Astrocyte (in vitro differentiated cells and primary cell): Measurements from ENCODE around the gene BMX. TPM values are rescaled to one million over a fixed set of nuclear protein-coding genes. Genes with fewer than 3 reads are reported as not detected.

Experiments used
- DNase-seq: peaks from one replicate; pipeline ENCODE4 v3.0.0-alpha.2; 2010; ENCODE audit warnings: low read depth
- FAIRE-seq: peaks from 2 replicates; lab custom pipeline; 2011; peaks lifted over from hg19 to GRCh38; lab: Jason Lieb, UNC
- H2AFZ ChIP-seq: 2 replicates; pipeline ENCODE4 v1.6.0; 2012; ENCODE audit warnings: low read depth, low read length, inconsistent platforms
- H3K27ac ChIP-seq: 2 replicates; pipeline ENCODE4 v1.5.1; 2011; ENCODE audit warnings: low read depth, low read length, inconsistent platforms
- H3K27me3 ChIP-seq: 2 replicates; pipeline ENCODE4 v1.6.0; 2011; ENCODE audit warnings: low read length, inconsistent platforms; ENCODE audit not compliant: insufficient read depth
- H3K36me3 ChIP-seq: 2 replicates; pipeline ENCODE4 v1.5.1; 2011; ENCODE audit warnings: low read length, inconsistent platforms; ENCODE audit not compliant: insufficient read depth
- H3K4me1 ChIP-seq: 2 replicates; pipeline ENCODE4 v1.5.1; 2011; ENCODE audit warnings: low read length, inconsistent platforms; ENCODE audit not compliant: insufficient read depth
- H3K4me2 ChIP-seq: 2 replicates; pipeline ENCODE4 v1.6.0; 2012; ENCODE audit warnings: low read length, inconsistent platforms
- H3K4me3 ChIP-seq: 2 replicates; pipeline ENCODE4 v1.5.1; 2011; ENCODE audit warnings: low read depth, mild to moderate bottlenecking, low read length, inconsistent platforms; ENCODE audit not compliant: insufficient read depth
- H3K79me2 ChIP-seq: 2 replicates; pipeline ENCODE4 v1.6.0; 2012; ENCODE audit warnings: mild to moderate bottlenecking, low read length, inconsistent platforms; ENCODE audit not compliant: insufficient read depth
- H3K9ac ChIP-seq: 2 replicates; pipeline ENCODE4 v1.6.0; 2012; ENCODE audit warnings: mild to moderate bottlenecking, low read length, inconsistent platforms
- H3K9me3 ChIP-seq: 2 replicates; pipeline ENCODE4 v1.5.1; 2012; ENCODE audit warnings: low read depth, mild to moderate bottlenecking, low read length, inconsistent platforms; ENCODE audit not compliant: insufficient read depth
- H4K20me1 ChIP-seq: 2 replicates; pipeline ENCODE4 v1.6.0; 2012; ENCODE audit warnings: low read length, inconsistent platforms; ENCODE audit not compliant: insufficient read depth
- H3K27ac Mint-ChIP-seq: one replicate; pipeline ENCODE4 v1.8.0; 2021; ENCODE audit warnings: mild to moderate bottlenecking, mixed read lengths; ENCODE audit not compliant: unreplicated experiment
- H3K27me3 Mint-ChIP-seq: one replicate; pipeline ENCODE4 v1.8.0; 2021; ENCODE audit warnings: low read depth, mixed read lengths; ENCODE audit not compliant: unreplicated experiment
- H3K36me3 Mint-ChIP-seq: one replicate; pipeline ENCODE4 v1.8.0; 2021; ENCODE audit warnings: low read depth, mixed read lengths; ENCODE audit not compliant: unreplicated experiment
- H3K4me1 Mint-ChIP-seq: one replicate; pipeline ENCODE4 v1.8.0; 2021; ENCODE audit warnings: low read depth, mixed read lengths; ENCODE audit not compliant: unreplicated experiment
- H3K4me3 Mint-ChIP-seq: one replicate; pipeline ENCODE4 v1.8.0; 2021; ENCODE audit warnings: mild to moderate bottlenecking, moderate library complexity, mixed read lengths; ENCODE audit not compliant: unreplicated experiment
- H3K9me3 Mint-ChIP-seq: one replicate; pipeline ENCODE4 v1.8.0; 2021; ENCODE audit warnings: mild to moderate bottlenecking, mixed read lengths; ENCODE audit not compliant: unreplicated experiment
- EZH2 ChIP-seq: IDR thresholded peaks from 2 replicates; pipeline ENCODE4 v1.6.1; 2012; ENCODE audit warnings: mild to moderate bottlenecking, low read length, inconsistent platforms; ENCODE audit not compliant: insufficient read depth
- total RNA-seq: library from RNA; stranded (reverse); gene quantifications from 2 replicates; pipeline ENCODE4 v1.2.1, GENCODE V29; 2021
- TF ChIP-seq, protein P1 (sequence below): IDR thresholded peaks from 2 replicates; pipeline ENCODE4 v1.5.1; 2011; ENCODE audit warnings: low read depth, mild to moderate bottlenecking, inconsistent platforms, low read length, moderate library complexity; ENCODE audit not compliant: insufficient read depth

The BMX gene
- total RNA-seq, 1 donor from 2014 or later: not detected

DNA sequence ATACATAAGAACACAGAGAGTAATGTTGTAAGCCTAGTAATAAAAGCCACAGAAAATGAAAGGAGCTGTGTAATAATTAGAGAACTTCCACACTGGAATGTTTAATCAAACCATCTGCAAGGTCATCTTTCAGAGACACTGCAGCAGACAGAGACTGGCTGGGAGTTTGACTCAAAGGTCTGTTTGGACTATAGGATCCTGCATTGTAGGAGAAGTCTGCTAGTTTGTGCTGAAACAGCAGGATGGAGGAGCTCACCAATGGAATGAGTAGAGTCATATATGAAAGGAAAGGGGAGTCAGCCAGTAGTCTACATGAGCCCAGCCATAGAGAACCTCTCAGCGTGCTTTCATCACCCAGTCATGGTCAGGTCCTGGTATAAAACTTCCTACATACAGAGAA is 104.6 kb downstream of the BMX start:
- Mint-ChIP-seq H3K36me3 (no peaks in the 10 kb centered on the region), H3K27ac (no peak overlapping the region), H3K27me3 (no peaks in the 10 kb centered on the region), H3K4me3 (no peak overlapping the region), H3K4me1 (no peaks in the 10 kb centered on the region), H3K9me3 (no peaks in the 10 kb centered on the region)
- H2AFZ ChIP-seq: no peak overlapping the region
- no peak overlapping the region for H3K4me2 ChIP-seq
- H4K20me1 ChIP-seq: no peaks in the 10 kb centered on the region
- H3K36me3 ChIP-seq: no peaks in the 10 kb centered on the region
- H3K27ac ChIP-seq: no peak overlapping the region
- TF ChIP-seq EZH2: no peak
- TF ChIP-seq, protein P1, sequence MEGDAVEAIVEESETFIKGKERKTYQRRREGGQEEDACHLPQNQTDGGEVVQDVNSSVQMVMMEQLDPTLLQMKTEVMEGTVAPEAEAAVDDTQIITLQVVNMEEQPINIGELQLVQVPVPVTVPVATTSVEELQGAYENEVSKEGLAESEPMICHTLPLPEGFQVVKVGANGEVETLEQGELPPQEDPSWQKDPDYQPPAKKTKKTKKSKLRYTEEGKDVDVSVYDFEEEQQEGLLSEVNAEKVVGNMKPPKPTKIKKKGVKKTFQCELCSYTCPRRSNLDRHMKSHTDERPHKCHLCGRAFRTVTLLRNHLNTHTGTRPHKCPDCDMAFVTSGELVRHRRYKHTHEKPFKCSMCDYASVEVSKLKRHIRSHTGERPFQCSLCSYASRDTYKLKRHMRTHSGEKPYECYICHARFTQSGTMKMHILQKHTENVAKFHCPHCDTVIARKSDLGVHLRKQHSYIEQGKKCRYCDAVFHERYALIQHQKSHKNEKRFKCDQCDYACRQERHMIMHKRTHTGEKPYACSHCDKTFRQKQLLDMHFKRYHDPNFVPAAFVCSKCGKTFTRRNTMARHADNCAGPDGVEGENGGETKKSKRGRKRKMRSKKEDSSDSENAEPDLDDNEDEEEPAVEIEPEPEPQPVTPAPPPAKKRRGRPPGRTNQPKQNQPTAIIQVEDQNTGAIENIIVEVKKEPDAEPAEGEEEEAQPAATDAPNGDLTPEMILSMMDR: no peak
- H3K4me3 ChIP-seq: no peak overlapping the region
- H3K9me3 ChIP-seq: no peaks in the 10 kb centered on the region
- DNase-seq (no peak), FAIRE-seq (no peak)
- H3K9ac ChIP-seq: no peak overlapping the region
- no peaks in the 10 kb centered on the region for H3K27me3 ChIP-seq
- H3K79me2 ChIP-seq: no peaks in the 10 kb centered on the region
- H3K4me1 ChIP-seq: no peaks in the 10 kb centered on the region

Other genes with a start within 250 kb of the BMX start
- gene ASB9, start 230.7 kb upstream of the BMX start, total RNA-seq: 0.27 TPM in 1 of 2 replicates, not detected in the other
- gene ASB11, start 185.2 kb upstream of the BMX start, total RNA-seq: not detected in 2 replicates
- gene PIGA, start 165.3 kb upstream of the BMX start, total RNA-seq: 11.8 and 14.0 TPM in 2 replicates
- not detected in 2 replicates for gene VEGFD, start 116.4 kb upstream of the BMX start, total RNA-seq
- gene PIR, start 7.5 kb upstream of the BMX start, total RNA-seq: 5.0 and 5.5 TPM in 2 replicates
- gene ACE2, start 100.2 kb downstream of the BMX start, total RNA-seq: not detected in 2 replicates
- 1.0 and 1.2 TPM in 2 replicates for gene CLTRN, start 164.0 kb downstream of the BMX start, total RNA-seq
- 6.1 and 6.4 TPM in 2 replicates for gene CA5B, start 237.5 kb downstream of the BMX start, total RNA-seq